Mesenteric fat pad (tissue), 1 donor: ENCODE results near the gene DMD. TPM values are rescaled to one million over a fixed set of nuclear protein-coding genes. Genes with fewer than 3 reads are reported as not detected.

Experiments
- DNase-seq: peaks from one replicate; pipeline ENCODE4 v3.0.0-alpha.2; 2020; ENCODE audit warnings: low spot score
- total RNA-seq: library from RNA; stranded (reverse); fragmentation: NEBNext Ultra II Directional; extraction: Animal tissue kit (Norgen Biotek cat#: 25700); gene quantifications from one replicate; pipeline ENCODE4 v1.2.1, GENCODE V29; 2021
- donor health status: DM: yes; HTN: yes; CAD: no.

The DMD gene
- total RNA-seq, 1 donor from 2014 or later = 45.5 TPM

DNA sequence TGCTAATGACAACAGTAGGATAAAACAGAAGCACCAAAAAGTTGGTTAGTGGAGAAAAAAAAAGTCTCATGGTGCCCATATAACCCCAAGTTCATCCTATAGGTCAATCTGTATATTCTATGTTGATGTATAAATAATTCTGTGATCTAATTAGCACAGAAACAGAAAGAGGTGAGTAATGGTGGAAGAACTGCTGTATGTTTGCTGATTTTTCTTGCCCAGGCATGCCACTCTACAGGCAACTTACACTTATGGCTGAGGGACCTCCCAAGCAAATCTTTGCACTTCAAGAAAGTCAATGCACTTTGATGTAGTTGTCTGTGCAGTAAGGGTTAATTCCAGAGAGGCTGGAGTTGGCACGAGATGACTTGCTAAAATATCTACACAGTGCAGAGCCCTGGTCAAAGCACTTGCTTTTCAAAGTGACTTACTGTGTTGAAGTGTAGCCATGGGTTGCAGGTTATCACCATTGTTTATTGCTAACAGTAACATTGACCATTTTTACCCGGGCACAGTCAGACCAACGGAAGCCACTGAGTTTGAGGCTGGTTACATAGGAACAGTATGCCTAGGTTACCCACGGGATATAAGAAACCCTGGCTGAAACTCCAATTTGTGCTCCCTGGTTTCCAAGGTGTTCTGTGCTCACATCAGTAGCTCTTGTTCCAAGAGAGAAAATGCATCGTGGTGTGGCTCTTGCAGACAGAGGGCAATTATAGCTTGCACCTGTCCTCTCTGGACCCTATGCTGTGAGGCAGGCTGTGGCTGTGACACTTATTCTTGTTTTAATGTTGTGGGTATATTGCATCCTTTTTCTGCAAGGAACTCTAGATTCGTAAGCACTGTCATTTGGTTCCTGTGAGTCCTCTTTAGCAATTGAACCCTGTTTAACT, 1998.2 kb downstream of the DMD start:
- no peak for DNase-seq

DNA sequence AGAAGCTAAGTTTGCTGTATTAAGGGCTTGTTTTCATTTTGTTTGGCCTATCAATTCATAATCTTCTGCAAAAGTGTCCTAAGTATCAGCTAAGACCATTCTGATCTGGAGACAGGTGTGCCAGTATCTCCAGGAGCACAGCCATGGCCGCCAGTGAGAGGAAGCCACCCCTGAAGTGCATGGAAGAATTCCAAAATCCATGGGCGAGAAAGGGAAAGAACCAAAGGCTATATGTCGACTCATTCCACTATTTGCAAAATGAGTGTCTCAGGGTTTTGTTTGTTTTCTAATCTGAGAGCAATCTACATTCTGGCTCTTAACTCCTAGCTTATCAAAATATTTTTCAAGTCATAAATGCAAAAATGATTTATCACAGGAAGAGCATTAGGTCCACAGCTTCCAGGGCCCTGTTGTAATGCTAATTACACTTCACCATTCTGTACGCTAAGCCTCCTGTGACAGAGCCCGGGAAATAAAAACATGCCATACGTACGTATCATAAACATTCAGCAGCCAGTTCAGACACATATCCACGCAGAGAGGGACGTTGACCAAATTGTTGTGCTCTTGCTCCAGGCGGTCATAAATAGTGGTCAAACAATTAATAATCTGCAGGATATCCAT, 2002.2 kb downstream of the DMD start:
- no peak for DNase-seq

DNA sequence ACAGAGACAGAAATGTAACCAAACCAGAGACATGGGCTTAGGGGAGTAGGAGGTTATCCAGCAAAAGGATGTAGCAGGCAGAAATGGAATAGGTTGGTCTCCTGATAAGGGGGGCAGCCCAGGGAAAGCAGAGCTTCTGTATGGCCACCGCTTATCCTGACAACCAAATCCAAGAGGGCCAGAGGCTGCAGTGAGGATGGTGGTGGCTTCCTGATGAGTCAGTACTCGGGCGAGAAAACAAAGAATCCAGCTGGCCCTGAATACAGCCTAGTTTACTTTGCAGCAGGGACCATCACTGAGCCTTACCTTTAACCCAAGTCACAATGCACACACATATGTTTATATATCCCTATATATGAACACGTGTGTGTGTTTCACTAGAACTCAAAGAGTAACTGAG, 2009.8 kb downstream of the DMD start:
- no peak for DNase-seq

DNA sequence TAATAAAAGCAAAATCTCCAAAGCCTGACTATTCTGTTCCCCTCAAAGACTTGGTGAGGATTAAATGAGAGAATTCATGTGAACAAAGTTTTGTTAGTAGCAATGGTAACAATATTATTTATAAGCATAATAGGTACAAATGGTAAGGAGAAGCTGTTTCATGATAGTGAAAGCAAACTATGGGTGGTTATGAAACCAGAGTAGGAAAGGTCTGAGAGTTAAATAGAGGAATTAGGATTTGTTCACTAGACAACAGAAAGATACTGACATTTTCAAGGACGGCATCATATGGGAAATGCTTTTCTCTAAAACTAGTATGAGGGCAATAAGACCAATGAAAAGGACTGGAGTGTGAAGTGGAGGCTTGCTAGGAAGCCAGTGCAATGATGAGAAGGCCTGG, 2010.9 kb downstream of the DMD start:
- no peak for DNase-seq

DNA sequence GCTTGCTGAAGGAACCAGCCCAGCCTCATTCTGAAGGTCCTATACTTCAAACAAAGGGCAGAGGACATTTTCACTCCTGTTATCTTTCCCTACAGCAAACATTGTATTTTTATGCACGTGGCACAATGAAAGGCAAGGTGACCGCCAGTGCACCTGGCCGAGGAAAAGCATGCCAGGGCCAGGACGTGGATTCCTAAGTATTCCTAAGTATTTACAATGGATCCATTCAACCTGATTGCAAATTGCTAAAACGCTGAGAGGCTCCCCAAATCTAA, 2011.6 kb downstream of the DMD start:
- DNase-seq = no peak

DNA sequence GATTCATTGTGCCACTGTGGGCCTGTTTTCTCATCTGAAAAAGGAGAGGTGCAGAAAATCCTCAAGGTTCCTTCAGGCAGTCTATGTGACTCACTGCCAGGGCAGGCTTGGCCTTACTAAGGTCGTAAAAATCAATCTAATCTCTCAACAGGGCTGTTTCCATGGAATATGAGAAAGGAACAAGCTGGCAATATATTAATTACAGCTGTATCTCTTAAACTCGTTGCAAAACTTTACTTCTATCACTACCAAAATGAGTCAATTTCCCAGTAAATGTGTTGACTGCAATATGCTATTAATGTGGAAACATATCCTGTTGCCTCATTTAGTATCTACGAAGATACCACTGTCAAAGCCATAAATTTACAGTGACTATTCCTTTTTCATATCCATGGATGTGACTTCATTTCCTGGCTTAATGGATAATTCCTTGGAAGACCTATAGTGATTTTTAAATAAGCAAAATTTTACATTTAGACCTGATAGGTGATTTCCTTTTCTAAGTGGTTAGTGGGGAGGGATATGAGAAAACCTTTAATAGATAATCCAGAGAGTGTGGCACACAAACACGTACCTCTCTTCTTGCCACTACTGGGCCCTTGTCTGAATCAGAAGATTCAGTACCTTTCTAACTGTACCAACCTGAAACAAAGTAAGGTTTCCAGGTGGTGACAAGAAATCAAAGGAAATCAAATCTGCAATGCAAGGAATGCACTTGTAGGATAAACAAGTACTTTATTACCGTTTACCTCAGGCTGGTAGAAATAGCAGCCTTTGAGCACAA, 2012.1 kb downstream of the DMD start:
- no peak for DNase-seq

DNA sequence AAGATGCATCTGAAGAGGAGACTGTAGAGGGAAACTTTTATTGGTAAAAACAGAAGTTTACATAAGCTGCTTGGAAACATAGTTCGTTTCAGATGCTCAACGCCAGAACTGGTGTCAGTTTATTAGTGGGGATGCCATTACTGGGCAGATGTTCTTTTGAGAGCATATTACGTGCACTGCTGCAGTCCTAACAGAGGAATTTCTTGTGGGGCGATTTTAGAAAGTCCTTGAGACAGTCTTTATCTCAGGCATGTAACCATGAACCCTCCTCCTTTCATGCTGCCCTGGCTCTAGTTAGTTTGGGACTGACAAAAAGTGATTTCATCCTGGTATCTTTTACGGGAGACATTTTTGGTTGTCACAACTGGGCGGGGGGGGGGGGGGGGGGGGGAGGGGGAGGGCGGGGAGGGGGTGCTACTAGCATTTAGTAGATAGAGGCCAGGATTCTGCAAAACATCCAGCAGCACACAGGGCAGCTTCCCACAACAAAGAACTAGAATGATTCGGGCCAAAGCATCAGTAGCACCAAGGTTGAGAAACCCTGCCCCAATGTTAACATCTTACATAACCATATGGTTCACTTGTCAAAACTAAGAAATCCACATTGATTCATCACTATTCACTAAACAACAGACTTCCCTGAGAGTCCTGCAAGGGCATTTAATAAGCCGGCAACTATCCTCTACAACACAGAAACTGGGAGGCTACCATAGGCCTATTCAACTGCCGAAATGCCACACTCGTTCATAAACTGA, 2021.0 kb downstream of the DMD start:
- DNase-seq = no peak

DNA sequence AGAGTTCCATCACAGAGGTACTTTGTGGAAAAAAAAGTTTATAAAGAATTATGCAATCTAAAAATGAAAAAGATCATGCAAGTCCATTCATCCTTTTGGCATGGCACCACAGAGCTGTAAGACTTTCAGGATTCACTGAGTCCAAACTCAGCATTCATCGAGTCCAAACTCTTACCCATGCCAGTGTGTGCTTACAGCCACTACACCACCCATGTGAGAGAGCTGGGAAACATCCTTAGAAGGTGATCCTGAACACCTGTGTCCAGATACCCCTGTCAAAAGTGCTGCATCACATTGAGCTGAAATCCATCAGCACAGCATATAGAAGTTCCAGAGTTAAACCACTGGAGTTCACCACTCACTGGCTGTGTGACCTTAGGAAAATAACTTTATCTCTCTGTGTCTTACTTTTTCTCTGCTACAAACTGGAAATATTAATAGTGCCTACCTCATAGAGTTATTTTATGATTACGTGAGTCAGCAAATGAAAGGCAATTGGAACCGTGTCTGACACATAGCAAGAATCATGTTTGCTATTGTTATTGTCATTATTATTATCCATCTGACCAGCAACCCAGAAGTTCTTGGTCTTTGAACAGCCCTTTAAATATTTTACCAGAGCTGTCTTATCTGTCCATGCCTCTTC, 2024.5 kb downstream of the DMD start:
- DNase-seq = no peak

DNA sequence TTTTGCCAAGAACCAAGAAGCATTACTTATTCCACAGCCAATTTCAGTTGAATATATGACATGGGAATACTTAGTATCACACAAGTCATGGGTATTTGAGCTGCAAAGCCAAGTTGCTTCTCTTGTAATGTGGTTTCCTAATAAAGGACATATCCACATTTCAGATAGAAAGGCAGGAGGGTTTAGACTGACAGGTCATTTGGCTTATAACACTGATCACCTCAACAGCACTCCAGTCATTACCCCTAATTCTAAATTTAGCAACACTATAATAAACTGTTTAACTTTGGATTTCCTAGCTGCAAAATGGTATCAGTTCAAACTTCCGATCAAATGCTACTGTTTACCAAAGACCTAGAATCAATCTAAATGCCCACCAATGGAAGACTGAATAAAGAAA, 2025.5 kb downstream of the DMD start:
- no peak for DNase-seq

DNA sequence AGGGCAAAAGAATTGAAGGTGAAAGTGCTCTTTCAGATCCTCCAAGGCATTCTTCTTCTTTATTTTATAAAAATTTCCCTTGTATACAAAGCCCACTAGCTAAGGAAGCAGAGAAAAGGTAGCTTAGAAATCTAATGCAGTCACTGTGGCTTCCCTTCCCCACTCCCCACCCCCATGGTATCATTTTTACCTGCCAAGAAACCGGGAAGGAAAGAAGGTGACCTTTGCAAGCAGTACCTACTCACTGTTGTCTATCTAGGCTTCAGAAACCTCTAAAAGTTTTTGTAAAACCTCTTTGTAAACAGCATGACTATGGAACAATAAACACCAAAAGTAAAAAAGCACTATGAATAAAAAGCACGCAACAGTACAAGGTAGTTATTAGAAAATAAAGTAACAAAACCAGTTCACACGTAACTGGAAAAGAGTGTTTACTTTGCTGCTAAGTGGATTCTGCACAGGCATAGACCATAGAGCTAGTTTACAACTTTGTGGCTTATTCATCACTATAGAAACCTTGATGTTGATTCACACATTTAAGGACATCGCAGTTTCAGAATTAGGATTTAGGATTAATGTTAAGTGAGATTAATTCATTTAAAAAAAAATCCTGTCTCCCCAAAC, 2029.9 kb downstream of the DMD start:
- no peak for DNase-seq

DNA sequence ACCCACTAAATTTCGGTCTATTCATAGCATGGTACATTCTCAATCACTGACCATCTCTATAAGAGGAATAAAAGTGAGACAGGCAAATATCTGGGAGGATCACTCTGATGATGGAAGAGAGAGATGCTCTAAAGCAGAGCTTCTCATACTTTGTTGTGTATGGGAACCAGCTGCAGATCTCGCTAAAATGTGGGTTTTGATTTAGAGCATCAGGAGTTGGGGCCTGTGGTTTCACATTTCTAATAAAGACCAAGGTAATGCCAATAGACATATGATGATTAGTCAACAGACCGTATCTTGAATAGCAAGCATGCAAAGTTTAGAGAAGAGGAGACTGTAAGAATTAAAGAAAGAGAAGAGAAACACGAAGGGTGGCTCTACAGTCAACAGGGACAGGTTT, 2032.1 kb downstream of the DMD start:
- no peak for DNase-seq

DNA sequence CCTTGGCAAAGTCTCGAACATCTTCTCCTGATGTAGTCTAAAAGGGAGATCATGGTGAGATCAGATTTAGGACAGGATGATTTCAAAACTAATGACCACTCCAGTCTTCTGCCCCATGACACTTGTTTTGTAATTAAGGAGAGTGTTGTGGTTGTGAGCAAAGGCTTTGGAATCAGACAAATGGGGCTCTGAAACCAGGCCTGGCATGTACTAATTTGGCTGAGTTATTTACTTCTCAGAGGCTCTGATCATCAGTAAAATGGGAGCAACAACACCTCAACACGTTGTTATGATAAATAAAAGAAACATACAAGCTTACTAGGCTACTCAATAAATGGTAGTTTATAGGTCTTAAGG, 2032.6 kb downstream of the DMD start:
- no peak for DNase-seq

DNA sequence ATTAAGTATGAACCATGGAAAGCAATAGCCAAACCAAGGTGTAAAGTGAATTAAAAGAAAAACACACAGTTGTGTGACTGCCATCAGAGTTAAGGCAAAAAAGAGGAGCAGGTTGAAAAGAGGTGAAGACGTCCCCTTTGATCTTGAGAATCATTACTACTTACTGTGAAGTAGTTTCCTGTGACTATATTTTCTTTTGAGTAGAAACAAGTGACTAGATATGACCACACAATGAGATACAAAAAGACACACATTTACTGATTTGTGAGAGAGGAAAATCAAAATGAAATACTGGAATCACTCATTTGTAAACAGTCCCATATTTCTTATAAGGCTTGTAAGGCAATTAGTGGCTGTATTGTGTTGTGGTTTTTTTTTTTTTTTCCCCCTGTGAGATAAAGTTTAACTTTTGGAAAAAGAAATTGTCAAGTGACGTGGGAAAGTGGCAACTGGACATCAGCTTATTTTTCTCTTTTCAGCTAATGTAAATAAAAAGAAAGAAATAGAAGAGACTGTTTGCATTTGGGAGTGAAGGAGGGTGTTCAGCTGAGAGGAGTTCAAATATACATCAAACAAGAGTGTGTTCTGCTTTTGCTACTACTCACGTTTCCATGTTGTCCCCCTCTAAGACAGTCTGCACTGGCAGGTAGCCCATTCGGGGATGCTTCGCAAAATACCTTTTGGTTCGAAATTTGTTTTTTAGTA, 2033.1 kb downstream of the DMD start:
- DNase-seq = no peak

DNA sequence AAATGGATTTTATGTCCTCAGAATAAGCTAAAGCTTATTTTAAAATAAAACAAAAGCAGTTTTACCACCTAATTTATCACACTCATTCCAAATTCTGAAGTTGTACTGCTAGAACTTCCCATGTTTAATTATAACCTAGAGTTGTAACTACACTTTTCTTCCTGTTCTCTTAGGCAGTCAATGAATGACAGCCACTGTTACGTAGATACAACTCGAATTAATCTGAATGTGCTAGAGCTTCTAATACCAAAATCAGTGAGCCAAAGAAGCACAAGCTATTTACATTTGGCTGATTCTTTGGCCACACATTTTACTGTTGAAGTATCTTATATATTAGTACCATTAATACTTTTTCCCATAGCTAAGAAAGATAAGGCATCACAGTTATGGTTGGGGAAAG, 2040.6 kb downstream of the DMD start:
- DNase-seq = no peak

DNA sequence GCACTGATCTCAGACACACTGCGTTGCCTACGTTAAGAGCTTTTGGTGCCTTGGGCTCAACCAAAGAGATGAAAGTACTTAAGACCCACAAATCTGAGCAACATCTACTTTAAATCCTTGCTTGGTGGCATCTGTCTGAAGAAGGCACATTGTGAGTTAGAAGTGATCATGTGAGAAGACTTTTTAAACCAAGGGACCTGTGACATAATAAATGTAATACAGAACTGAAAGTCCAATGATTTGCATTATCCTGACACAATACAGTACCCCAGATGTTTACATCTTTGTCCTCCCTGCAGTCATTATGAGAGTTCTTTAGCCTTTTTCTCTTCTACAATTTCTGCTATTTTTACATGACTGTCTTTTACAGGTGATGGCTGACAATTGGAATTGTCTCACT, 2042.8 kb downstream of the DMD start:
- no peak for DNase-seq

DNA sequence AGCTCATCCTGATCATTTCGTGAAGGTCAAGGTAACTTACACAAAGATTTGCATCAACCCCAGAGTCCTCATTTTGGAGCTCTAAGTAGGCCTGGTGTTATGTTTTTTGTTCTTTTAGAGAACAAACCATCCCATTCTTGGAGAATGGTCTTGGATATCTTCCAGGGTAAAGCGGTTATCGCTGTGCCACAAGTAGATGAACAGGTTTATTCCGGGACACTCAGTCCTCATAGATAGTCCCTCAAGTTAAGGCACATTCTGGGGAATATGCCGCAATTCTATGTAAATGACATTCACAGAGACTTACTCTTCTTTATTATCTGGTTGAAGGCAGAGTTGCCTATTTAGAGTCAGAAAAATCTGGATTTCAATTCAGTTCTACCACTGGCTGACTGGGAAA, 2044.5 kb downstream of the DMD start:
- DNase-seq = no peak

DNA sequence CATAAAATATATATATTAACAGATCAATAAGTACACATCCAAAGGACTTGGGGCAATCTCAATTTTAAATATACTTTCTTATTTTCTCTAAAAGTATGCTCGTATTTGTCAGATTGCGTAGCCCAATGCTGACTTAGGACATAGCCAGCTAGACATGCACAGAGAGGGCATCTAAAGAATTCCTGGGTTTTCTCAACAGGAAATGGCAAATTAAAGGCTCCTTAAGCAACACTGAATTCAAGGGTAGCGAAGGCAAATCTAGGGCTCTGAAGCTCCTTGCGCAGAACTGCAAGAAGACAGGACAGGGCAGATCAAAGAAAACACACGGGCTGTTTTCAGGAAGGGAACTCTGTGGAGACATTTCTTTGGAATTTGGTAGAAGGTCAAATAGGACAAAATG, 2044.9 kb downstream of the DMD start:
- no peak for DNase-seq

DNA sequence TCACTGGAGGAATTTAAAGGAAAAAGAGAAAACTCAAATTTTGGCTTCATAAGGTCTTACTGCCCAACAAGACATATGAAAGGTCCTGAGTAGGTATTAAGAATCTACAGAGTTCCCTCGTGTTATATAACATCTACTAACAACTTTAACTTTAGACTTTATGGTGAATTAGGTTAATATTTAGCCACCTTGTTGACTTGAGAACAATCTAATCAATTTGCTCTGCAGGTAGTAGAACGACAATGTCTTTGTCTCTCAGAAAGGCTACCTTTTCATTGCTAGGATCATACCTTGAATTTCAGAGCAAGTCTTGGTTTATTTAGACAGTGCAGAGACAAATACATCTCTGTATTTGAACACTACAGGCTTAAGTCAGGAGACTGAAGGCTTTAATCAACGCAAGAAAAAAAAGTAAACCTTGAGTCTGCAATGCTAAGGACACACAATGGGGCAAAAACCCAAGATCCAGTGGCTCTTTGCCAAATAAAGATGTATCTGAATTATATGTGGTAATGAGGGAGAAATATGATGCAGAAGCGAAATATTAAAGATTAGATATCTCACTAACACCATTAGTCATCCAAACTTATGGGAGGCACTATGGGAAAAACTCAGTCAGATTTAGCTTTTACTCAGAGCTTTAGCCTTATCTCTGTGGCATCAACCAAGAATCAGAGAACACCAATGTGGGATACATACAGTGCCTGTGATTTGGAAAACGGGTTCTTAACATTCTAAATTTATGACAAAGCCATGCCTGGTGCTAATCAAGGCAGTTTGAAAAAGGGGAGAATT, 2045.9 kb downstream of the DMD start:
- DNase-seq = no peak

DNA sequence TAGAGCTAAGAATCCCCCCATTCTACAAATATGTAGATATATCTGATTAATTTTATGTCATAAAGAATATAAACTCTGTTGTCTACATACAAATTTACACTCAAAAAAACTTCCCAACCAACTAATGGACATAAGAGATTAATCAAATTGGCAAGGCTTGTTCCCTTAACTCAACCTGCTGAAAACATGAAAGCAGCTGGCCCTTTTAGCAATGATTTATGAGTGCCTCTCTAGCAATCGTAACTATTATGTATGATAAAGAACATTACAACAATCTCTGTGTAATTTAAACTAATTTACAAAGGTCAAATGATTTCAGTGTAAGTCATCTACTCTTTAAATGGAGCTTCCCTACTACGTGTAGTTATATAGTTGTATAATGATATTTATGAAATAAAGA, 2056.4 kb downstream of the DMD start:
- no peak for DNase-seq
